ENCODE data around the gene SNAP47.

SNAP47 gene

GRCh38 chr1:227809026-227809425 is 73.8 kb downstream of the SNAP47 start:
- DNase-seq (ENCODE audit: low spot score) = no peak
- no peak for TF ChIP-seq CTCF (IDR thresholded peaks at IDR 0.05; ENCODE audit: extremely low read depth, missing control alignments)

GRCh38 chr1:227813962-227814361 is 78.7 kb downstream of the SNAP47 start:
- TF ChIP-seq CTCF (IDR thresholded peaks at IDR 0.05; ENCODE audit: extremely low read depth, missing control alignments) = no peak
- DNase-seq (ENCODE audit: low spot score) = no peak

- TF ChIP-seq CTCF (IDR thresholded peaks at IDR 0.05; ENCODE audit: extremely low read depth, missing control alignments) = no peak
- no peak for DNase-seq (ENCODE audit: low spot score)
Measured at GRCh38 chr1:227815468-227816409, 80.5 kb downstream of the SNAP47 start, which contains the start of gene PRSS38. Gene PRSS38 (plus strand): TSS chr1:227815675. CDS start chr1:227815717, 42 bp downstream.

GRCh38 chr1:227816750-227817446 is 81.7 kb downstream of the SNAP47 start:
- DNase-seq (ENCODE audit: low spot score) = no peak
- no peak for TF ChIP-seq CTCF (IDR thresholded peaks at IDR 0.05; ENCODE audit: extremely low read depth, missing control alignments)

GRCh38 chr1:227823537-227823936 is 88.3 kb downstream of the SNAP47 start:
- TF ChIP-seq CTCF (IDR thresholded peaks at IDR 0.05; ENCODE audit: extremely low read depth, missing control alignments) = no peak
- no peak for DNase-seq (ENCODE audit: low spot score)

- TF ChIP-seq CTCF (IDR thresholded peaks at IDR 0.05; ENCODE audit: extremely low read depth, missing control alignments) = no peak
Measured at GRCh38 chr1:227824204-227824603, 89.0 kb downstream of the SNAP47 start.

GRCh38 chr1:227828786-227829185 is 93.6 kb downstream of the SNAP47 start:
- no peak for TF ChIP-seq CTCF (IDR thresholded peaks at IDR 0.05; ENCODE audit: extremely low read depth, missing control alignments)
- DNase-seq (ENCODE audit: low spot score) = no peak

More at GRCh38 chr1:227824204-227824603, 89.0 kb downstream of the SNAP47 start:
- no peak for DNase-seq (ENCODE audit: low spot score)
